DND-41 (cell line): Measurements from ENCODE around the gene GMFB.

Source experiments
- ATAC-seq: fragments of 200-7000 bp; cut with Tn5 transposase; 3 replicates; pipeline ENCODE4 v1.9.1; 2021; ENCODE audit warnings: low read depth; ENCODE audit not compliant: insufficient read depth
- DNase-seq: peaks from one replicate; pipeline ENCODE4 v3.0.0-alpha.2; 2020
- H2AFZ ChIP-seq: 2 replicates; pipeline ENCODE4 v1.6.0; 2012; ENCODE audit warnings: low read depth, low read length
- H3K27ac ChIP-seq: 2 replicates; pipeline ENCODE4 v1.5.1; 2012; ENCODE audit warnings: low read length, inconsistent platforms
- H3K27me3 ChIP-seq: fragments of 200-600 bp; sonication (generic); 2 replicates; pipeline ENCODE4 v1.6.0; 2012; ENCODE audit warnings: low read length, mild to moderate bottlenecking, inconsistent platforms; ENCODE audit not compliant: insufficient read depth, poor library complexity
- H3K36me3 ChIP-seq: 2 replicates; pipeline ENCODE4 v1.5.1; 2012; ENCODE audit warnings: low read length, inconsistent platforms; ENCODE audit not compliant: insufficient read depth
- H3K4me1 ChIP-seq: 2 replicates; pipeline ENCODE4 v1.5.1; 2012; ENCODE audit warnings: mild to moderate bottlenecking, low read length; ENCODE audit not compliant: insufficient read depth
- H3K4me2 ChIP-seq: 2 replicates; pipeline ENCODE4 v1.6.0; 2012; ENCODE audit warnings: mild to moderate bottlenecking, moderate library complexity, low read length, inconsistent platforms; ENCODE audit not compliant: insufficient read depth
- H3K4me3 ChIP-seq, 2 experiments: fragments of 200-600 bp in 1 of 2; shearing (Covaris generic) in 1 of 2; 2 replicates each; pipeline ENCODE4 v1.5.1; 2012 to 2016; ENCODE audit warnings: inconsistent platforms in 2 of 2, low read length in 2 of 2, mild to moderate bottlenecking in 2 of 2, low read depth in 1 of 2, moderate library complexity in 1 of 2
- H3K79me2 ChIP-seq: 2 replicates; pipeline ENCODE4 v1.6.0; 2012; ENCODE audit warnings: low read length, inconsistent platforms; ENCODE audit not compliant: insufficient read depth
- H3K9ac ChIP-seq: 2 replicates; pipeline ENCODE4 v1.6.0; 2012; ENCODE audit warnings: low read depth, mild to moderate bottlenecking, inconsistent platforms, low read length, moderate library complexity
- H3K9me3 ChIP-seq: 2 replicates; pipeline ENCODE4 v1.5.1; 2012; ENCODE audit warnings: low read length, moderate library complexity, mild to moderate bottlenecking, inconsistent platforms; ENCODE audit not compliant: insufficient read depth, severe bottlenecking
- H4K20me1 ChIP-seq: 2 replicates; pipeline ENCODE4 v1.6.0; 2012; ENCODE audit warnings: low read length; ENCODE audit not compliant: insufficient read depth
- CTCF ChIP-seq: IDR thresholded peaks from 2 replicates; pipeline ENCODE4 v1.5.1; 2012; ENCODE audit warnings: borderline replicate concordance, low read length, moderate library complexity, mild to moderate bottlenecking; ENCODE audit not compliant: poor library complexity, severe bottlenecking; ENCODE audit errors: extremely low read depth
- EZH2 ChIP-seq: IDR thresholded peaks from 3 replicates; pipeline ENCODE4 v1.6.1; 2012; ENCODE audit warnings: borderline replicate concordance, low read depth, mild to moderate bottlenecking, moderate library complexity, low read length, inconsistent platforms; ENCODE audit not compliant: severe bottlenecking

GMFB gene

GRCh38 chr14:54489731-54490444, 1.1 kb upstream of the GMFB start:
- peaks cover 3% of the 10 kb centered on the region; the same call in 1 of the 2 replicates for H3K36me3 ChIP-seq
- ATAC-seq (no peak), DNase-seq (no peak)
- H3K4me2 ChIP-seq: peak overlapping the region; percentile 72
- H3K4me3 ChIP-seq: peak overlapping the region; percentile 63 to 96; a peak in 3 of 4 replicates
- peaks cover 4% of the 10 kb centered on the region; the same call in 1 of the 2 replicates for H4K20me1 ChIP-seq
- H3K27me3 ChIP-seq: no peaks in the 10 kb centered on the region
- H3K9me3 ChIP-seq: no peaks in the 10 kb centered on the region
- H3K27ac ChIP-seq: peak overlapping the region; percentile 75
- TF ChIP-seq EZH2: no peak
- no peak for TF ChIP-seq CTCF
- peak overlapping the region; percentile 85 for H2AFZ ChIP-seq
- peaks cover 47% of the 10 kb centered on the region for H3K79me2 ChIP-seq
- H3K9ac ChIP-seq: peak overlapping the region; percentile 93
- H3K4me1 ChIP-seq: peaks cover 42% of the 10 kb centered on the region

DNA sequence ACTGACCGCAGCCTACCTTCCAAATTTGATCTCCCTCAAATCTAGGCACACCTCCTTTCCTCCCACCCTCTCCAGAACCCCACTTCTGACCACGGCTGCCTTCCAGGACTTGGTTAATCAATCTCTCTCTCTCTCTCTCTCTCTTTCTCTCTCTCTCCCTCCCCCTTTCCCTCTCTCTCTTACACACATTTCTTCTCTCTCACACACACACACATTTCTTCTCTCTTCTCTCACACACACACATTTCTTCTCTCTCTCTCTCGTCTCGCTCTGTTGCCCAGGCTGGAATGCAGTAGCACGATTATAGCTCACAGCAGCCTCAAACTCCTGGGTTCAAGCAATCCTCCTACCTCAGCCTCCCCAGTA, 521 bp upstream of the GMFB start:
- Histone ChIP-seq H3K79me2 (peaks cover 53% of the 10 kb centered on the region), H3K4me1 (peaks cover 48% of the 10 kb centered on the region), H3K9me3 (no peaks in the 10 kb centered on the region), H3K9ac (peak overlapping the region; percentile 93), H2AFZ (peak overlapping the region; percentile 85), H3K27ac (peak overlapping the region; percentile 75), H3K27me3 (no peaks in the 10 kb centered on the region), H3K4me2 (peak overlapping the region; percentile 72), H3K36me3 (peaks cover 3% of the 10 kb centered on the region; the same call in 1 of the 2 replicates), H3K4me3 (peak overlapping the region; percentile 63 to 96; a peak in 3 of 4 replicates), H4K20me1 (peaks cover 9% of the 10 kb centered on the region; the same call in 1 of the 2 replicates)
- ATAC-seq (peak; percentile 13; the same call in 1 of the 3 replicates), DNase-seq (no peak)
- TF ChIP-seq EZH2: no peak
- TF ChIP-seq CTCF: no peak

DNA sequence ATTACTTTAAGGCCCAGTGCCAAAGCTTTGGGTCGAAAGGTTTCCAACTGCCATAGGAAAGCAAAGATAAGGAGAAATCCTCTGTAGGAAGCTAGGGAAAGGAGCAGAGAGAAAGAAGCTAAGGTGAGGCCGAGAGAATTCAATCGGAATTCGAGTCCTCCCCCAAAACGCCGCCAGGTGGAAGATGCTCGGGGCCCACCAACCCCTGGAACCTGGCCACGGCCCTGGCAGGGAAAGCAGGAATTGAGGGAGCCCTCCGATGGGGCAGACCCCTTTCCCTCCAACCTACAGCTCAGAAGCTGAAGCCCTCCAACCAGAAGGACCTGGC, 498 bp downstream of the GMFB start:
- Histone ChIP-seq H2AFZ (peak overlapping the region; percentile 85), H3K27ac (peak overlapping the region; percentile 87), H4K20me1 (peaks cover 10% of the 10 kb centered on the region; the same call in 1 of the 2 replicates), H3K36me3 (peaks cover 8% of the 10 kb centered on the region), H3K27me3 (no peaks in the 10 kb centered on the region), H3K4me1 (peaks cover 49% of the 10 kb centered on the region), H3K4me2 (peak overlapping the region; percentile 72), H3K9ac (peak overlapping the region; percentile 93), H3K9me3 (no peaks in the 10 kb centered on the region), H3K79me2 (peaks cover 62% of the 10 kb centered on the region), H3K4me3 (peak overlapping the region; percentile 63 to 96)
- no peak for ATAC-seq
- DNase-seq: no peak
- no peak for TF ChIP-seq EZH2
- TF ChIP-seq CTCF: peak; percentile 38
